Astrocyte of the spinal cord (primary cell): Measurements from ENCODE around the gene SLC9A9.

ENCODE experiments used
- DNase-seq: peaks from one replicate; pipeline ENCODE4 v3.0.0; 2011; ENCODE audit warnings: low read depth, low spot score
- H3K4me3 ChIP-seq: 2 replicates; pipeline ENCODE4 v1.5.1; 2011; ENCODE audit warnings: low read depth, mild to moderate bottlenecking, low read length, moderate library complexity
- CTCF ChIP-seq: IDR thresholded peaks from 2 replicates; pipeline ENCODE4 v1.5.1; 2012; ENCODE audit warnings: low read depth, mild to moderate bottlenecking, low read length, inconsistent platforms
- in situ Hi-C: cut with HindIII; loops from 2 replicates; pipeline ENCODE4 v1.10.0; 2017; ENCODE audit warnings: low sequenced_read_pairs

The SLC9A9 gene

GRCh38 chr3:143226678-143227291 is 621.5 kb downstream of the SLC9A9 start:
- no peak for DNase-seq
- TF ChIP-seq CTCF = no peak
- in situ Hi-C loops = no loop called here
- no peak overlapping the region for H3K4me3 ChIP-seq

GRCh38 chr3:143224716-143225115 is 623.6 kb downstream of the SLC9A9 start:
- no peak overlapping the region for H3K4me3 ChIP-seq
- no peak for DNase-seq
- in situ Hi-C loops = no loop called here
- TF ChIP-seq CTCF = no peak

GRCh38 chr3:143222981-143223380 is 625.3 kb downstream of the SLC9A9 start:
- TF ChIP-seq CTCF = no peak
- DNase-seq = no peak
- in situ Hi-C loops = no loop called here

GRCh38 chr3:143222505-143222904 is 625.8 kb downstream of the SLC9A9 start:
- no peak for TF ChIP-seq CTCF
- no peak overlapping the region for H3K4me3 ChIP-seq
- DNase-seq = peak; percentile 15
- in situ Hi-C loops = no loop called here

More at GRCh38 chr3:143222981-143223380, 625.3 kb downstream of the SLC9A9 start:
- H3K4me3 ChIP-seq = no peak overlapping the region

GRCh38 chr3:143221446-143221845 is 626.8 kb downstream of the SLC9A9 start:
- in situ Hi-C loops = no loop called here
- DNase-seq = no peak
- TF ChIP-seq CTCF = no peak
- H3K4me3 ChIP-seq = no peak overlapping the region

GRCh38 chr3:143220741-143221140 is 627.5 kb downstream of the SLC9A9 start:
- in situ Hi-C loops = no loop called here
- DNase-seq = no peak
- no peak for TF ChIP-seq CTCF
- no peak overlapping the region for H3K4me3 ChIP-seq
